HS-27A (cell line): ENCODE results near the gene BOK.

ENCODE experiments used
- DNase-seq: peaks from one replicate; pipeline ENCODE4 v3.0.0-alpha.2; 2012; ENCODE audit warnings: low read depth, missing footprints

BOK gene

GRCh38 chr2:241601841-241602240 is 43.3 kb downstream of the BOK start:
- no peak for DNase-seq

GRCh38 chr2:241602720-241603119 is 44.2 kb downstream of the BOK start:
- no peak for DNase-seq

GRCh38 chr2:241603686-241604085 is 45.1 kb downstream of the BOK start:
- DNase-seq: no peak

- DNase-seq: no peak
These were observed 47.6 kb downstream of the BOK start for GRCh38 chr2:241606186-241606585.

GRCh38 chr2:241607162-241607885 is 48.8 kb downstream of the BOK start:
- DNase-seq: no peak

DNA sequence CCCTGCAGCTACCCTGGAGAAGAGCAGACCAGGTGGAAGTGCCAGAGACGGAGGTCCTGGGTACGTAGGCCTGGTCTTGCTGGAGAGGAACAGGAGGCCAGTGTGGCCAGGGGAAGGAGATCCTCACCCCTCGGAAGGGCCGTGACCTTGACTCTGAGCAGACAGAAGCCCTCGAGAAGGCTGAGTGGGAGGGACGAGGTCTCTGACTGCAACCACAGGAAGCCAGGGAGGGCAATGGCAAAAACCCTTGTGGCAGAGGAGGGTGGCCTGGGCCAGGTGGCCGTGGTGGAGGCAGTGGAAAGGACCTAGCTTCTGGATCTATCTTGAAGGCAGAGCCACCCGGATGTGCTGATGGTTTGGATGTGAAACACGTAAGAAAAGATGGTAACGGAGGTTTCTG is 50.3 kb downstream of the BOK start:
- no peak for DNase-seq

DNA sequence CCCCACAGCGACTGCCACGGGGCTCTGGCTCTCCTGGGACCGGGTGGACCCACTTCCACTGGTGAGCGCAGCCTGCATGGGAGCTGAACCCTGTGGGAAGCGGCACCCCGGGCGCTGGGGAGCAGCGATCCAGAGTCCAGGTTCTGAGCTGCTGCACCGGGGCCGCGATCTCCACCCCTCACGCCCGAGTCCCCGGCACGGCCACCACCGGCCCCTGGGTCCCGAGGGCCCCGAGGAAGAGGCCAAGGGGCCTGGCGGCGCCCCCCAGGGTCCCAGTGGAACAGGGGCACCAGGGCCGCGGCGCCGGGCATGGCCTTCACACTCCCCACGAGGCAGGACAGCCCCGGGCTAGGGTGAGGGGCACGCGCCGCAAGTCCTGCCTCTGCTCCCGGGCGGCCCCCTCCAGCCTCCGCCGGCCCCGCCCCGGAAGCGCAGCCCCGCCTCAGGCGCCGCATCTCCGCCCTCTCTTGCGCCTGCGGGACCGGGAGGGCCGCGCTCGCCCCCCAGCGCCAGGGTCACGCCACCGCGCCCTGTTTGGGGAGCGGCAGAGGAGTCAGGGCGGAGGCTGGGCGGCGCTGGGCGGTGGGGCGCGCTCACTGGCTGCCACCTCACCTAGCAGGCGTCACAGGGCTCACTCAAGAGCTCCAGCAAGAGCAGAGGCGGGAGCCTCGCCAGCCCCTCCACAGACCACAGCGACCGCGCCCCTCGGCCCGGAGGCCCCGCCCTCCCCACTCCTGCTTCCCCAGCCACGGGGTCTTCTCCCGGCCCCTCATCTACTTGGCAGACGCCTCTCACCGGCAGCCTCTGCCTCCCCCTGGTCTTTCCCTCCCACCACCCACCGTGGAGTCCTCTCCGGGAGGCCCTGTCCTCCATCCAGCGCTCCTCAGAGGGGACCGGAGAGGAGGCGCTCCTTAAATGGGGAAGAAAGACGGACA is 51.6 kb downstream of the BOK start:
- DNase-seq: no peak

DNA sequence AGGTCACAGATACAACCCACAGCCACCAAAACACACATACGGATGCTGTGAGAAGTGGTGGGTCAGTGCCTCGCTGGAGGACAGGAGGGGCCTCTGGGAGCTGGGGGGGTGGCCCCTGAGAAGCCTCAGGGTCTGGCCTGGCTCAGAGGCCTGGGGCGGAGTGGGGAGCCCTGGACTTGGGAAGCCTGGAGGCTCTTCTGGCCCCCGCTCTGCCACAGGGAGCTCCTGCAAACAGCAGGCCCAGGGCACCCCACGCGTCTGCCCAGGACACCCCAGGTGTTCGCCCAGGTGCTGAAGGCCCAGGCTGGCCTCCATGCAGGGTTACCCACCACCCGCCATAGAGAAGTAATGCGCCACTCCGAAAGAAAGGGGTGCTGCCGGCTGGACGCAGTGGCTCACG is 52.5 kb downstream of the BOK start:
- no peak for DNase-seq

GRCh38 chr2:241612156-241613016 is 53.8 kb downstream of the BOK start:
- DNase-seq: no peak

DNA sequence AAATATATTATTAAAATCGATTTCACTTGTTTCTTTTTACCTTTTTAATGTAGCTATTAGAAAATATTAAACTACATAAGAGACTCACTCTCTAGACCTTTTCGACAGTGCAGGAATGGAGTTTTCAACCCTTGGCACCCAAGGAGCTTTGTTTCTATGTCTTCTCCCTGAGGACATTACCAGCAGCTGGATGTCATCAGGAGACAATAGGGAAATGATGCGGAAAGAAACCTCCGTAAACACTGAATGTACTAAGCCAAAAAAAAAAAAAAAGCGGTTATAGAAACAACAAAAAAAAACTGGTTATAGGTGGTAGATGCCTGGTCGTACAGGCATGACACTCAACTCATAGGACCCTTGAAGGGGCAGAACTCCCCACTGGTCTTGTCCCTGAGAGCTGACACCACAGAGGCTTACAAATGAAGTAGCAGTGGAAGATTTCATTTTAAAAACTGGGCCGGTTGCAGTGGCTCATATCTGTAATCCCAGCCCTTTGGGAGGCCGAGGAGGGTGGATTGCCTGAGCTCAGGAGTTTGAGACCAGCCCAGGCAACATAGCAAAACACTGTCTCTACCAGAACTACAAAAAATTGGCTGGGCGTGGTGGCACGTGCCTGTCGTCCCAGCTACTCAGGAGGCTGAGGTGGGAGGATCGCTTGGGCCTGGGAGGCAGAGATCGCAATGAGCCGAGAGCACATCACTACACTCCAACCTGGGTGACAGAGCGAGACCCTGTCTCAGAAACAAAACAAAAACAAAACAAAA is 54.7 kb downstream of the BOK start:
- no peak for DNase-seq

- DNase-seq: no peak
These were observed 56.5 kb downstream of the BOK start for GRCh38 chr2:241615041-241615440.

DNA sequence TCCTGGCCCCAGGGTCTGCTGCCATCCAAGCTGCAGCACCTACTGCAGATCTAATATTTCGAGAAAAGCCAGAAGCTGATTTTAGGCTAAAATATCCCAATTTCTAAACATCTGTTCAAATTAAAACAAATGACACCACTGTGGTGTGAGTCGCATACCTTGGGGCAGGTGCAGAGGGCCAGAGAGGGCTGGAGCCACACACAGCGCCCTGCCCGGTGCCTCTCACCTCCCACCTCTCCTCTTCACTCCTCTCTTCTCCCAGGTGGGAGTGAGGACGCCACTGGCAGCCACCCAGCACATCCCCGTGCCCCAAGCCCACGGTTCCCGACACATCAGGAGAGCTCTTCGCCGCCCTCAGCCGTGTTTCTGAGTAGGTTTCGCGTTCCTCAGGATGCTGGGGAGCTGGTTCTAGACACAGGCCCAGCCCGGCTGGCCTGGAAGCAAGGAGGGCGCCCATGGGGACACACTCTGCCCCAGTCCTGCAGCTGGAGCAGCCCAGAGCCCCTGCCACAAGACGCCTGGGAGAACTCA is 57.0 kb downstream of the BOK start:
- DNase-seq: no peak

GRCh38 chr2:241616168-241617125 is 57.9 kb downstream of the BOK start:
- DNase-seq: no peak

- DNase-seq: no peak
These were observed 59.0 kb downstream of the BOK start for GRCh38 chr2:241617431-241618154.

GRCh38 chr2:241618296-241618805 is 59.8 kb downstream of the BOK start:
- no peak for DNase-seq

- DNase-seq: no peak
These were observed 60.3 kb downstream of the BOK start for GRCh38 chr2:241618829-241619228.

GRCh38 chr2:241619597-241620418 is 61.3 kb downstream of the BOK start:
- no peak for DNase-seq

- no peak for DNase-seq
These were observed 61.8 kb downstream of the BOK start for GRCh38 chr2:241620419-241620769.
